Caco-2 (cell line): Measurements from ENCODE around the gene SLC27A5. TPM values are rescaled to one million over a fixed set of nuclear protein-coding genes. Genes with fewer than 3 reads are reported as not detected.

Source experiments
- BruUV-seq: library from RNA; stranded (reverse); fragments of 400-500 nt; replicated peaks from 2 replicates; lab custom pipeline; 2021; lab: Mats Ljungman, UMichigan
- CTCF ChIA-PET: fragments of 300-600 bp; sonication (Branson Sonifier 250); formaldehyde crosslinking; loops from one replicate; lab custom pipeline; 2022; ENCODE audit warnings: antibody characterized with exemption; lab: Charles Lee
- POLR2A ChIA-PET: fragments of 300-600 bp; sonication (Branson Sonifier 250); formaldehyde crosslinking; loops from one replicate; lab custom pipeline; 2022; ENCODE audit warnings: antibody characterized with exemption; lab: Charles Lee
- DNase-seq, 2 experiments: peaks; one replicate each; pipeline versions ENCODE4 v3.0.0 to v3.0.0-alpha.2; 2020 to 2022
- H3K27me3 ChIP-seq: replicated peaks from 2 replicates; pipeline ENCODE4 v1.6.0; 2011; ENCODE audit warnings: low read length; ENCODE audit not compliant: control insufficient read depth, insufficient read depth
- H3K36me3 ChIP-seq: 2 replicates; pipeline ENCODE4 v1.5.1; 2011; ENCODE audit warnings: low read length; ENCODE audit not compliant: control insufficient read depth, insufficient read depth
- H3K4me1 ChIP-seq: fragments of 250-450 bp; sonication (Bioruptor Pico); 2 replicates; pipeline ENCODE4 v1.5.1; 2020; ENCODE audit warnings: mild to moderate bottlenecking
- H3K4me3 ChIP-seq: 2 replicates; pipeline ENCODE4 v1.5.1; 2011; ENCODE audit warnings: low read depth, mild to moderate bottlenecking, control low read depth, low read length
- H3K9me3 ChIP-seq: fragments of 250-450 bp; sonication (Bioruptor Pico); 2 replicates; pipeline ENCODE4 v1.5.1; 2020; ENCODE audit warnings: mild to moderate bottlenecking, moderate library complexity
- H3K27ac Mint-ChIP-seq: one replicate; pipeline ENCODE4 v1.8.0; 2022; ENCODE audit warnings: mixed read lengths; ENCODE audit not compliant: unreplicated experiment
- H3K27me3 Mint-ChIP-seq: one replicate; pipeline ENCODE4 v1.8.0; 2022; ENCODE audit warnings: mixed read lengths; ENCODE audit not compliant: insufficient read depth, unreplicated experiment
- H3K36me3 Mint-ChIP-seq: one replicate; pipeline ENCODE4 v1.8.0; 2022; ENCODE audit warnings: mild to moderate bottlenecking, mixed read lengths; ENCODE audit not compliant: insufficient read depth, unreplicated experiment
- H3K4me1 Mint-ChIP-seq: one replicate; pipeline ENCODE4 v1.8.0; 2022; ENCODE audit warnings: low read depth, mixed read lengths; ENCODE audit not compliant: unreplicated experiment
- H3K4me3 Mint-ChIP-seq: one replicate; pipeline ENCODE4 v1.8.0; 2022; ENCODE audit warnings: mild to moderate bottlenecking, moderate library complexity, mixed read lengths; ENCODE audit not compliant: unreplicated experiment
- H3K9me3 Mint-ChIP-seq: one replicate; pipeline ENCODE4 v1.8.0; 2022; ENCODE audit warnings: mixed read lengths; ENCODE audit not compliant: unreplicated experiment
- CTCF ChIP-seq, 2 experiments: fragments of 200-600 bp in 1 of 2; IDR thresholded peaks; 1 replicate in 1 of 2; 2 replicates in 1 of 2; pipeline versions ENCODE4 v1.5.1 to v1.8.0; 2011 to 2022; ENCODE audit warnings: antibody characterized with exemption in 1 of 2, control low read depth in 1 of 2, inconsistent platforms in 1 of 2, low read depth in 1 of 2, low read length in 1 of 2, mild to moderate bottlenecking in 1 of 2, moderate library complexity in 1 of 2; ENCODE audit not compliant: insufficient read depth in 1 of 2, severe bottlenecking in 1 of 2, unreplicated experiment in 1 of 2
- intact Hi-C: fragments of 100-400 bp; cut with micrococcal nuclease; formaldehyde crosslinking; loops from one replicate; pipeline ENCODE4 v1.10.0; 2022; ENCODE audit not compliant: unreplicated experiment
- total RNA-seq: library from RNA; stranded (reverse); gene quantifications from 2 replicates; pipeline ENCODE4 v1.2.3, GENCODE V29; 2022

SLC27A5 gene
- total RNA-seq, 1 experiment from 2014 or later = 10.3 TPM

DNA sequence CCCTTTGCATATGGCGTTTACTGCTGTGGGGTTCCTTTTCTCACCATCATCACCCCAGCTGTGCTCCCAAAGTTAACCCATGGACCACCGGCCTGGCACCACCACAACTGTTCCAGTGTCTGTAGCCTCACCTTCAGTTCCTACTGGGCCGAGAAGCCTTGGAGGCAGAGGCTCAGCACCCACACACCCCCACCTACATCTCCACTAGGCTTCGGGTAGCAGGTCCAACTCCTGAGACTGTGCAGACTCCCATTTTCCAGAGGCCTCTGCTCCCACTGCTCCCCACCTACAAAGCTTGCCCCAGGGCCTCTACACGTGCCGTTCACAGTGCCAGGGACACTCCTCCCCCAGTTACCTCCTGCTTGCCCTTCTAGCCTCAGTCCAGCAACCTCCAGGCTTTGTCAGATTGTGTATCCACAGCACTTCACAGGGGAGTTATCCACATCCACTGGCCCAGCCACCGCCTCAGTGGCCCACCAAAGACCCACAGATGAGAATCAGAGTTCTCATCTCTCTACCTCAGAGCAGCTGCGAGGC, 14.1 kb downstream of the SLC27A5 start:
- no peaks in the 10 kb centered on the region for H3K27me3 ChIP-seq
- H3K4me3 Mint-ChIP-seq = no peak overlapping the region
- H3K27me3 Mint-ChIP-seq = no peaks in the 10 kb centered on the region
- BruUV-seq = no TSS peak
- no peak for DNase-seq
- POLR2A ChIA-PET = no interaction called here
- TF ChIP-seq CTCF (IDR thresholded peaks at IDR 0.05; ENCODE audit: insufficient read depth in 1 of 2, low read depth in 1 of 2, low read length in 1 of 2, severe bottlenecking in 1 of 2, unreplicated experiment in 1 of 2) = no peak
- CTCF ChIA-PET = no interaction called here
- no peaks in the 10 kb centered on the region for H3K36me3 Mint-ChIP-seq
- no peak overlapping the region for H3K4me3 ChIP-seq
- peaks cover 12% of the 10 kb centered on the region for H3K9me3 Mint-ChIP-seq
- H3K4me1 Mint-ChIP-seq = peaks cover 7% of the 10 kb centered on the region
- H3K4me1 ChIP-seq = peaks cover 8% of the 10 kb centered on the region; the same call in 1 of the 2 replicates
- no peaks in the 10 kb centered on the region for H3K9me3 ChIP-seq
- H3K27ac Mint-ChIP-seq = no peak overlapping the region
- H3K36me3 ChIP-seq = no peaks in the 10 kb centered on the region
- intact Hi-C loops = loop anchor here (2.0 kb wide), 2 partner anchors 31 to 111 kb away; partner anchors contain the start of genes RPS5 and ZNF324

- TF ChIP-seq CTCF (IDR thresholded peaks at IDR 0.05; ENCODE audit: insufficient read depth in 1 of 2, low read depth in 1 of 2, low read length in 1 of 2, severe bottlenecking in 1 of 2, unreplicated experiment in 1 of 2) = no peak
- no TSS peak for BruUV-seq
- Mint-ChIP-seq H3K4me1 (no peaks in the 10 kb centered on the region), H3K27me3 (no peaks in the 10 kb centered on the region), H3K4me3 (no peak overlapping the region), H3K27ac (no peak overlapping the region), H3K36me3 (no peaks in the 10 kb centered on the region), H3K9me3 (no peaks in the 10 kb centered on the region)
- POLR2A ChIA-PET = no interaction called here
- H3K36me3 ChIP-seq = no peaks in the 10 kb centered on the region
- no peak for DNase-seq
- H3K4me1 ChIP-seq = no peaks in the 10 kb centered on the region
- no peaks in the 10 kb centered on the region for H3K27me3 ChIP-seq
- CTCF ChIA-PET = no interaction called here
- H3K9me3 ChIP-seq = no peaks in the 10 kb centered on the region
- H3K4me3 ChIP-seq = no peak overlapping the region
- intact Hi-C loops = no loop called here
These were observed 19.5 kb downstream of the SLC27A5 start for GRCh38 chr19:58492265-58492664.

DNA sequence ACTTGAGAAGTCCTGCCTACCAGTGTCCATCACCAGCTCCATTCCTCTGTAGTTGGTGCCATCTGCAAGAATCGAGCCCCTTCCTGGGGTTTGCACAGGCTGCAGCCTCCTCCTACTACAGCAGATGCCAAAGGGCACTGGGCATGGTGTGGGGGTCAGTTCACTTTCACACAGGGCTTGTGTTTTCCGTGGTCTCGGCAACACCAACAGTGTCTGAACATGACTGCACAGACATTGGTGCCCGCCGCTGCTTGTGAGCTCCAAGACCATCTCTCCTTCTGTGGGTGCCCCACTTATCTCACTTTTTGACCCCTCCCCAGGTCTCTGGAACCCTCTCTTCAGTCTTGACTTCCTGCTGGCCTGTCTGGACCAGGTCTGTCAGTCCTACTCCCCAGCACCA, 20.4 kb downstream of the SLC27A5 start:
- no peak overlapping the region for H3K27ac Mint-ChIP-seq
- H3K4me3 Mint-ChIP-seq = no peak overlapping the region
- no TSS peak for BruUV-seq
- H3K4me1 Mint-ChIP-seq = no peaks in the 10 kb centered on the region
- ChIA-PET CTCF (no interaction called here), POLR2A (no interaction called here)
- Histone ChIP-seq H3K27me3 (no peaks in the 10 kb centered on the region), H3K4me1 (no peaks in the 10 kb centered on the region), H3K9me3 (no peaks in the 10 kb centered on the region), H3K4me3 (no peak overlapping the region), H3K36me3 (no peaks in the 10 kb centered on the region)
- no peak for TF ChIP-seq CTCF (IDR thresholded peaks at IDR 0.05; ENCODE audit: insufficient read depth in 1 of 2, low read depth in 1 of 2, low read length in 1 of 2, severe bottlenecking in 1 of 2, unreplicated experiment in 1 of 2)
- intact Hi-C loops = no loop called here
- DNase-seq = no peak
- H3K27me3 Mint-ChIP-seq = no peaks in the 10 kb centered on the region
- no peaks in the 10 kb centered on the region for H3K36me3 Mint-ChIP-seq
- no peaks in the 10 kb centered on the region for H3K9me3 Mint-ChIP-seq
